GM18526 (cell line): ENCODE measurements around the gene ZNF148.

Experiments
- POLR2A ChIP-seq: IDR thresholded peaks from 3 replicates; pipeline ENCODE4 v1.6.1; 2011; ENCODE audit not compliant: insufficient read length; ENCODE audit errors: extremely low read depth

The ZNF148 gene

DNA sequence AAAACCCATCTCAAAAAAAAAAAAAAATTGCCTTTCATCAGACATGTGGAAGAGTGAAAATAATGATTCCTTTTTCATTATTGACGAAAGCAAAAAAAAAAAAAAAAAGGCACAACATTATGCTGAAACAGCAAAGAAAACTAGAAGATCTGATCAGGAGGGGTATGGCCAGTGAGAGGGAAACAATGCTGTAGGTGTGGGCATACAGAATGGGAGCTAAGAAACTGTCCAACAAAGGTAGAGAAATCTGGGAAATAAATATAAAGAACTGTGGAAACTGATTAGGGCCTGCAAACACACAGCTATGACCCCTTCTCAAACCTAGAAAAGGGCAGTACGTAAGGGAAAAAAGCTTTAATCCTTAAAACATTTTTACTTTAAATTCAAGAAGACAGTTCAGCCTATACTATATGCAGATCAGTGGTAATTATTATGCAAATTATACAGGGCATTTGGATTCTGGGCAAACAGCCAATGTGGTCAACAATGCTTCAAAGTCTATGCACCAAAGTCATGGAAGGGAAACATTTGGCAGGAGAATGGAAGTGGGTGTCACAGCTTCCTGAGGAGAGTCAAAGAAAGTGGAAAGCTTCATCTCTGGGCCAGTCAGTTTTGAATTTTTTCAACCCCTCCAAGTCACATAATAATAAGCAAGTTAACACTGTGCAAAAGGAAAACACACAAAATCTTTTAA lies 94.3 kb downstream of the ZNF148 start:
- TF ChIP-seq POLR2A, result no peak

DNA sequence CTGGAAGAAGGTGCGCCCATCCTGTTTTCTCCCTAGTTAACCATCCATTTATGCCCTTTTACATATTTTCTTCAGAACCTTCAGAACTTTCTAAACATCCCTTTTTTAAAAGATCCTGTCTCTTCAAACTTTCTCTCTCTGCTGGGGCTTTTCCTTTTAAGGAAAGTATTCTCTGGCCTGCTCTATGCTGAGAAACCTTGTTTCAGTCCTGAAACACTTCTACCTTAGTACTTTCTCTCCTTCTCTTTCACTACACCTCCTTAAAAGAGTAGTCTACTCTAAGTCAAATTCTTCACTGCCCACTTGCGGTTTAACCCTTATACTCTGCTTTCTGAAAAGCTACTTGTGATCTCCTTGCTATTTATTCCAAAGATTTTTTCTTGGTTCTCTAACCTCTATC lies 97.0 kb downstream of the ZNF148 start:
- TF ChIP-seq POLR2A, result no peak

DNA sequence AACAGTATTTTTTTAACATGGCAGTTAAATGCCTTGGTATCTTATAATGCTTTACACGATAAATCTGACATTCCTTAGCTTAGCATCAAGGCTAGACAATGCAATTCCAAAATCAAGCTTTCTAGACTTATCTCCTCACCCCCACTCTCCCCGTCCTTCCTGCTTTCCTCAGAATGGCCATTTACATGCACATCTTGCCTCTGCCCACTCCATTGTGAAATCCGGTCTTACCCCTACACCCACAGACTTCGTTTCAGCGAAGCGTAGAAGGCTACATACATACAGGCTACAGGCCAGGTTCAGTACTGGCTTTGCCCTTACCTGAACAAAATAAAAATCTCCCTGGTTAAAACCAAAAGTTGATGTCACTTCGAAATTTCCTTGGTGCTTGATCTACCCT lies 104.0 kb downstream of the ZNF148 start:
- TF ChIP-seq POLR2A, result no peak

DNA sequence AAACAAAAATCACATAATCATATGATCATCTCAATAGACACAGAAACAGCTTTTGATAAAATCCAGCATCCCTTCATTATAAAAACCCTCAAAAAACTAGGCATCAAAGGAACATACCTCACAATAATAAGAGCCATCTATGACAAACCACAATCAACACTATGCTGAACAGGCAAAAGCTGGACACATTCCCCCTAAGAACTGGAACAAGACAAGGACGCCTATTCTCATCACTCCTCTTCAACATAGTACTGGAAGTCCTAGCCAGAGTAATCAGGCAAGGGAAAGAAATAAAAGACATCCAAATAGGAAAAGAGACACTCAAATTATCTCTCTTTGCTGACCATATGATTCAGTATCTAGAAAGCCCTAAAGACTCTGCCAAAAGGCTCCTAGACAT lies 107.7 kb downstream of the ZNF148 start:
- no peak for TF ChIP-seq POLR2A

DNA sequence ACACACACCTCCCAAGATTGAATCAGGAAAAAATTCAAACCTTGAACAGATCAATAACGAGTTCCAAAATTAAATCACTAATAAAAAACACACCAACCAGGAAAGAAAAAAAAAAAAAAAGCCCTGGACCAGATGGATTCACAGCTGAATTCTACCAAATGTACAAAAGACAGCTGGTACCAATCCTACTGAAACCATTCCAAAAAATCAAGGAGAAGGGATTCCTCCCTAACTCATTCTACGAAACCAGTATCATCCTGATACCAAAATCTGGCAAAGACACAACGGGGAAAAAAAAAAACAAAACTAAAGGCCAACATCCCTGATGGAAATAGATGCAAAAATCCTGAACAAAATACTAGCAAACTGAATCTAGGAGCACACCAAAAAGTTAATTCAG lies 108.2 kb downstream of the ZNF148 start:
- no peak for TF ChIP-seq POLR2A

DNA sequence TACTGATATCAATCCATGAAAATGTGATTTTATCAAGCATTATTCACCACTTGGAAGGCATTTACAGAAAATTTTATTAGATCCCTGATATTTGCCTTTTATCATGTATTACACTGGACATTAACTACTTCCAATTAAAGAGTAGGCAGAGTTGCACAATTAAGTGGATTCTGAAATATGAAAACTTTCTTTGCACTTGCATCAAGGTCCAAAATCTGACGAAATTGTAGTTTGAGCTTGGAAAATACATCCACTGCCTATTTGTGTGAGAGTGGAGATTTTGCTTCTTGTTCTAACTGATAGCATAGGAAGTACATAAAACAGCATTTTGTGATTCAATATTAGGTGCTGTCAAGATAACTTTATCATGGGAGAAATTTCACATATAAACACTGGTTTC lies 113.0 kb downstream of the ZNF148 start:
- TF ChIP-seq POLR2A, result no peak

DNA sequence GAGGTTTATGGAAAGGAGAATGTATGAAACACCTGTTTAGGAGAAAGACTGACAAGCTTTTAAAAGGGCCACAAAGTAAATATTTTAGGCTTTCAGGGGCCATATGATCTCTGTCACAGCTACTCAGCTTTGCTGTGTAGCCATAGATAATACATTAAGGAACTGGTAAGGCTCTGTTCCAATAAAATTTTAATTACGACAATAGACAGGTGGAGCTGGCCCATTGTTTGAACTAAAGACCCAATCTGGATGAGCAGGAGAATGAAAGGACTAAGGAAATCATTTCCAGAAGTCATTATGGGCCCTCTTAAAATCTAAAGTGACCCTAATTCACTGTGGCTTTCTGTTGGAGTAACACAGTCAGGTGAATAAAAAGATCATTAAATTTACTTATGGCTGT lies 114.1 kb downstream of the ZNF148 start:
- no peak for TF ChIP-seq POLR2A

DNA sequence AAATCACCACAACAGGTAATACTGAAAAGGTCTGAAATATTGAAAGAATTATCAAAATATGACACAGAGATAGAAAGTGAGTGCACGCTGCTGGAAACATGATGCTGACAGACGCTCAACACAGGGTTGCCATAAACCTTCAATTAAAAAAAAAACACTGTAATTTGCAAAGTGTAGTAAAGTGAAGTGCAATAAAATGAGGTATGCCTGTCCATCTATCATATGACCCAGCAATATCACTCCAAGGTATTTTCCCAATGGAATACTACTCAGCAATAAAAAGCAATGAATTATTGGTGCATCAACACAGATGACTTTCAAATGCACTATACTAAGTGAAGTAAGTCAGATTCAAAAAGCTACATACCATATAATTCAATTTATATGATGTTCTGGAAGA lies 115.0 kb downstream of the ZNF148 start:
- no peak for TF ChIP-seq POLR2A

DNA sequence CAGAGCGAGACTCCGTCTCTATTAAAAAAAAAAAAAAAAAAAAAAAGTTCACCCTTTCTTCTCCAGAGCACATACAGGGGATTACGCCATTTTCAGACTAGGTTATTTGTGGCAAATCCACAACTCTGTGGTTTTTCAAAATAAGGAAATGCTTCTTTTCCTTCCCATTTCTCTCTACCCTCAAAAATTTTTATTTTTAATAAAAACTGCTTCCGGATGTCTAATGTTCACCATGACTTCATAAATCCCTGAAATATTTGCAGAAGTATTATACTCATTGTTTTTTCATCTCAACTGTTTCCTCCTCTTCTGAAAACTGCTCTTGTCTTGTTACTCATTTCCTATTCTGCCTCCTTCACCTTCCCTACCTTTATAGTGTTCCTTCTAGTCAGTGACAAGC lies 117.6 kb downstream of the ZNF148 start:
- TF ChIP-seq POLR2A, result no peak

DNA sequence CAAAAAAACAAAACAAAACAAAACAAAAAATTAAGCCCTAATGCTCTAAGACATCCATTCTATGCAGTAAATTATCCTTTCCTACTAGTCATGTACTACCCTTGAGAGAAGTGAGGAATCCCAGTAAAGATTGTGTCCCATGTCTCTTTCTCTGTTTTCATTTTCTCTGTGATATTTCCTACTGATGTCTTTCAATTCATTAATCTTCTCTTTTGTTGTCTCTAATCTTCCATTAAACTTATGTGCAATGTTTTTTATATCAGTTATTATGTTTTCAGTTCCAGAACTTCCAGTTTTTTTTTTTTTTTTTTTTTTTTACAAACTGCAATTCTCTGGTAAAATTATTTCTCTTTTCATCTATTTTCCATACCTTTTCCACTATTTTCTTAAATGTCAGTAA lies 118.5 kb downstream of the ZNF148 start:
- TF ChIP-seq POLR2A, result no peak

DNA sequence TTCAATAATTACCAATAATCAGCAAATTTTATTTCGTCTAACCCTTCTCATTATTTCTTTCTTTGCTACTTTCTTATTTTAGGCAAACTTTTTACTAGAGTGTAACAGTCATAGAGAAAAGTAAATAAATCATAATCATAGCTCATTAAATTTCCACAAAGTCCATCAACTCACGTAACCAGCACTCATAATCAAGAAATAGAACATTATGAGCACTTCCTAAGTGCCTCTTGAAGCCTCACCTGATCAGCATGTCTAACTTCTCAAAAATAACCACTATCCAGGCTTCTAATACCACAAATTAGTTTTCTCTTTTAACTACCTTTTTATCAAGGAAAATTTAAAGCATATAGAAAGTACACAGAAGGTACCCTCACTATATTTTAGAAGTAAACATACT lies 124.2 kb downstream of the ZNF148 start:
- TF ChIP-seq POLR2A, result no peak

DNA sequence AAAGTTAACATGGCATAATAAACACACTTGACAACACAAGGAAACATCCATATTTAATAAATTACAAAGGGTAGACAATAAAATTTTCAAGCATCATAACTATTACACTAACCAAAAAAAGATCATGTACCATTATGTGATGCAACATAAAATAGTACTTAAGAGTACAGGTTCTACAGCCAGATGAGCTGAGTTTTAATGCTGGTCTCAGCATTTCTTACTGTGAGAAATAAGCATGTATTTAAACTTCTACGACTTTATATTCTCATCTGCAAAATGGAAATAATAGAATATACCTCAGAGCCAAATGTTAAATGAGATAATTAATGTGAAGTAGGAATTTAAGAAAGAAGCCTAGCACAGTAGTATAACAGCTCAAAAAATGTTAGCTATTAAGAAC lies 128.9 kb downstream of the ZNF148 start:
- no peak for TF ChIP-seq POLR2A

DNA sequence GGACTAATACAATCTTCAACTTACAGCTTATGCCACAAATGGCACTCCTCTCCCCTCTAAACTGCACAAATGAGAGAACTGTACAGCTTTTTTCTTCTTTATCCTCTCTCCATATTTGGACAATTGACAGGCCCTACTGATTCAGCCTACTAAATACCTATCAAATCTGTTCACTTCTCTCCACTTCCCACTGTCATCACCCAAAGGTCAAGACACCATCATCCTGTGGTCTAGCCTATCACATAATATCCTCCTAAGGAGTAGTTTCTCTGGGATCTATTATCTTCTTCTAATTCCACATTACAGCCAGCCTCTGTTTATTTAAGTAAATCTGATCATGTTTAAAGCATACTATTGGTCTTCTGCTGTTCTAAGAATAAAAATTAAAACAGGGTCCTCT lies 129.6 kb downstream of the ZNF148 start:
- no peak for TF ChIP-seq POLR2A

DNA sequence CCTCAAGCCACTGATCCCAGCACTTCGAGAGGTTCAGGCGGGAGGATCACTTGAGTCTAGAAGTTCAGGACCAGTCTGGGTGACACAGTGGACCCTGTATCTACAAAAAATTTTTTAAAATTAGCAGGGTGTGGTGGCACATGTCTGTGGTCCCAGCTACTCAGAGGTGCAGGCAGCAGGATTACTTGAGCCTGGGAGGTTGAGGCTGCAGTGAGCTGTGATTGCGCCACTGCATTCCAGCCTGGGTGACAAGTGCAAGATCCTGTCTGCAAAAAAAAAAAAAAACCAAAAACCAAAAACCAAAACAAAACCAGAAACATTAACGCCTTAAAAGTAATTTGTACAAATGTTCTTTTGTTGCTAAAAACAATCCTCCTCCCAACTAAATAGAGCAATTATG lies 134.6 kb downstream of the ZNF148 start:
- no peak for TF ChIP-seq POLR2A

DNA sequence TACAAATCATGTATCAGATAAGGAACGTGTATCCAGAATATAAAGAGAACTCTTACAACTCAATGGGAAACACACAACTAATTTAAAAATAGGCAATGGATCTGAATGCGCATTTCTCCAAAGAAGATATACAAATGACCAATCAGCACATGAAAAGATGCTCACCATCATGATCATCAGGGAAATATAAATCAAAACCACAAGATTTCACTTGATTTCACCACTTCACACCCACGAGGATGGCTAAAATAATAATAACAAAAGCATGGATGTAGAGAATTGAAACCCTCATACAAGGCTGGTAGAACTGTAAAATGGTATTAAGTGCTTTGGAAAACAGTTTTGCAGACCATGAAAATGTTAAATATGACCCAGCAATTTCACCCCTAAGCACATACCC lies 135.9 kb downstream of the ZNF148 start:
- TF ChIP-seq POLR2A, result no peak

DNA sequence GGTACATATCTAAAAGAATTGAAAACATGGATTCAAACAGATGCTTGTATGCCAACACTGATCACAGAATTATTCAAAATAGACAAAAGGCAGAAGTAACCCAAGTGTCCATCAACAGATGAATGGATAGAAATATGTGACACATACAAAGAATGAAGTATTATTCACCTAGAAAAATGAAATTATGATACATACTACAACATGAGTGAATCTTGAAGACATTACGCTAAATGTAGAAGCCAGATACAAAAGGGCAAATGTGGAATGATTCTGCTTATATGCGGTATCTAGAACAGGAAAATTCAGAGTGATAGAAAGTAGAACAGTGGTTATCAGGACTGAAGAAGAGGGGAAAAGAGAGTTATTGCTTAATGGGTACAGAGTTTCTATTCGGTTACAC lies 136.4 kb downstream of the ZNF148 start:
- TF ChIP-seq POLR2A, result no peak

DNA sequence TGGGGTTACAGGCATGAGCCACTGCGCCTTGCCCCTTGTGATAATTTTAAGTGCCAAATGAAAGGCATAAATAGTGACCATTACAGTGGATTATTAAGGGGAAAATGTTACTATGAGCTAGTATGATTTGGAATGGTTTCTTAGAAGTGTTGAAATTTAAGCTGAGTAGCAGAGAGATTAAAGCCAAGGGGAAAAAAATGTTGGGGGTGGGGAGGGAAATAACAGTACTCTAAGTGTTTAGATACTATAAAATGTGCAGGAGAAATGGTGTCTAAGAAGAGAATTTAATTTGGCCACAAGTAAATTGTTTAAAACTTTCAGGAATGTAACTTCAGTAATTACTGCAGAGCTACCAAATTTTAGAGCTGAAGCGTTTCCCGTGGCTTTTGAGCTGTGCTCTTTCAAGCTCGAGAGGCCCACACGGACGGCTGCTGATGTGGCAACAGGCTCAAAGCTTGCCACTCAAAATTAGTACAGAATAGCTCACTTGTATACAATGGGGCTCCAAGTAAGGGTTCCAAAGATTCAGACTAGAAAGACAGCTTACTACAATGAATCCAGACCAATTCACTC lies 138.7 kb downstream of the ZNF148 start:
- no peak for TF ChIP-seq POLR2A
